ENCODE measurements around the gene CXCL14. TPM values are rescaled to one million over a fixed set of nuclear protein-coding genes. Genes with fewer than 3 reads are reported as not detected.

CXCL14 gene
- total RNA-seq (100 to 1,000 TPM in 1 of 2 donors, 10 to 100 TPM in 1; 97.1 to 219 TPM), polyA plus RNA-seq (1 to 10 TPM in 1 of 2 donors, under 1 TPM in 1; 0.74 to 1.6 TPM)
- long read RNA-seq, donor 1, transcript CXCL14-202 (4 exons, 1,760 nt) = major isoform, 282 of 291 reads
- long read RNA-seq, donor 1, partial matches to known transcripts = 8 of 291 reads
- long read RNA-seq, donor 1, other reads (novel, unspliced or antisense) = 1 of 291 reads
- long read RNA-seq, donor 2, transcript CXCL14-202 (4 exons, 1,760 nt) = major isoform, 308 of 385 reads
- long read RNA-seq, donor 2, partial matches to known transcripts = 8 of 385 reads
- long read RNA-seq, donor 2, other reads (novel, unspliced or antisense) = 69 of 385 reads

- Histone ChIP-seq H3K27ac (ENCODE audit: low read depth in 1 of 2, low read length in 2 of 2) (no peak within 1 kb of the TSS), H3K4me3 (ENCODE audit: low read length in 2 of 2) (no peak within 1 kb of the TSS), H3K4me1 (ENCODE audit: control insufficient read depth in 1 of 2, insufficient read depth in 2 of 2, low read length in 2 of 2) (no peaks in the 10 kb centered on the region), H3K27me3 (ENCODE audit: control insufficient read depth in 1 of 2, insufficient read depth in 2 of 2, low read length in 1 of 2) (no peaks in the 10 kb centered on the region), H3K36me3 (ENCODE audit: control insufficient read depth in 1 of 2, insufficient read depth in 2 of 2, low read length in 1 of 2) (no peaks in the 10 kb centered on the region), H3K9me3 (ENCODE audit: control insufficient read depth, low read length) (no peaks in the 10 kb centered on the region)
- WGBS, 2 donors = 0 to 1% methylated on average over 44 to 68 of the region's 68 CpGs
- intact Hi-C loops (cut with DNase I) = no loop called here
- DNase-seq (peak; percentile 71 to 84), ATAC-seq (ENCODE audit: low FRiP score) (peak; percentile 77)
Measured at GRCh38 chr5:135578685-135579341, at the start of gene CXCL14. Gene CXCL14 (minus strand): TSS chr5:135578991. CDS start chr5:135578778, 213 bp downstream.

- peaks cover 0 to 1% of the 10 kb centered on the region in 2 donors for H3K4me1 ChIP-seq (ENCODE audit: control insufficient read depth in 1 of 2, insufficient read depth in 2 of 2, low read length in 2 of 2)
- no peak for DNase-seq
- peaks cover 1% of the 10 kb centered on the region for H3K9me3 ChIP-seq (ENCODE audit: control insufficient read depth, low read length)
- H3K27me3 ChIP-seq (ENCODE audit: control insufficient read depth in 1 of 2, insufficient read depth in 2 of 2, low read length in 1 of 2) = no peaks in the 10 kb centered on the region
- 54 to 65% methylated on average over 3 of the region's 3 CpGs for WGBS, 2 donors
- intact Hi-C loops (cut with DNase I) = no loop called here
- H3K27ac ChIP-seq (ENCODE audit: low read depth in 1 of 2, low read length in 2 of 2) = no peak overlapping the region
- H3K36me3 ChIP-seq (ENCODE audit: control insufficient read depth in 1 of 2, insufficient read depth in 2 of 2, low read length in 1 of 2) = no peaks in the 10 kb centered on the region
- no peak overlapping the region for H3K4me3 ChIP-seq (ENCODE audit: low read length in 2 of 2)
- no peak for ATAC-seq (ENCODE audit: low FRiP score)
Measured at GRCh38 chr5:135626636-135627035, 47.8 kb upstream of the CXCL14 start.

GRCh38 chr5:135625961-135626360 is 47.2 kb upstream of the CXCL14 start:
- intact Hi-C loops (cut with DNase I) = no loop called here
- Histone ChIP-seq H3K27ac (ENCODE audit: low read depth in 1 of 2, low read length in 2 of 2) (no peak overlapping the region), H3K4me3 (ENCODE audit: low read length in 2 of 2) (no peak overlapping the region), H3K36me3 (ENCODE audit: control insufficient read depth in 1 of 2, insufficient read depth in 2 of 2, low read length in 1 of 2) (no peaks in the 10 kb centered on the region), H3K4me1 (ENCODE audit: control insufficient read depth in 1 of 2, insufficient read depth in 2 of 2, low read length in 2 of 2) (peaks cover 0 to 1% of the 10 kb centered on the region in 2 donors), H3K9me3 (ENCODE audit: control insufficient read depth, low read length) (peaks cover 1% of the 10 kb centered on the region), H3K27me3 (ENCODE audit: control insufficient read depth in 1 of 2, insufficient read depth in 2 of 2, low read length in 1 of 2) (no peaks in the 10 kb centered on the region)
- ATAC-seq (ENCODE audit: low FRiP score) (no peak), DNase-seq (no peak)
- WGBS, 2 donors = 83 to 86% methylated on average over 3 of the region's 3 CpGs

GRCh38 chr5:135625486-135625885 is 46.7 kb upstream of the CXCL14 start:
- 81 to 89% methylated on average over 1 of the region's 1 CpG for WGBS, 2 donors
- intact Hi-C loops (cut with DNase I) = no loop called here
- Histone ChIP-seq H3K27me3 (ENCODE audit: control insufficient read depth in 1 of 2, insufficient read depth in 2 of 2, low read length in 1 of 2) (no peaks in the 10 kb centered on the region), H3K4me3 (ENCODE audit: low read length in 2 of 2) (no peak overlapping the region), H3K9me3 (ENCODE audit: control insufficient read depth, low read length) (peaks cover 4% of the 10 kb centered on the region), H3K27ac (ENCODE audit: low read depth in 1 of 2, low read length in 2 of 2) (no peak overlapping the region), H3K4me1 (ENCODE audit: control insufficient read depth in 1 of 2, insufficient read depth in 2 of 2, low read length in 2 of 2) (peaks cover 0 to 1% of the 10 kb centered on the region in 2 donors), H3K36me3 (ENCODE audit: control insufficient read depth in 1 of 2, insufficient read depth in 2 of 2, low read length in 1 of 2) (no peaks in the 10 kb centered on the region)
- DNase-seq = no peak
- no peak for ATAC-seq (ENCODE audit: low FRiP score)

- Histone ChIP-seq H3K4me1 (ENCODE audit: control insufficient read depth in 1 of 2, insufficient read depth in 2 of 2, low read length in 2 of 2) (peaks cover 0 to 1% of the 10 kb centered on the region in 2 donors), H3K27ac (ENCODE audit: low read depth in 1 of 2, low read length in 2 of 2) (no peak overlapping the region), H3K9me3 (ENCODE audit: control insufficient read depth, low read length) (peaks cover 7% of the 10 kb centered on the region), H3K36me3 (ENCODE audit: control insufficient read depth in 1 of 2, insufficient read depth in 2 of 2, low read length in 1 of 2) (no peaks in the 10 kb centered on the region), H3K4me3 (ENCODE audit: low read length in 2 of 2) (no peak overlapping the region), H3K27me3 (ENCODE audit: control insufficient read depth in 1 of 2, insufficient read depth in 2 of 2, low read length in 1 of 2) (no peaks in the 10 kb centered on the region)
- intact Hi-C loops (cut with DNase I) = no loop called here
- no peak for ATAC-seq (ENCODE audit: low FRiP score)
- WGBS, 2 donors = 87 to 91% methylated on average over 2 of the region's 2 CpGs
- no peak for DNase-seq
Measured at GRCh38 chr5:135625061-135625460, 46.3 kb upstream of the CXCL14 start.

- H3K4me3 ChIP-seq (ENCODE audit: low read length in 2 of 2) = no peak overlapping the region
- no peak overlapping the region for H3K27ac ChIP-seq (ENCODE audit: low read depth in 1 of 2, low read length in 2 of 2)
- ATAC-seq (ENCODE audit: low FRiP score) (no peak), DNase-seq (no peak)
- H3K9me3 ChIP-seq (ENCODE audit: control insufficient read depth, low read length) = peaks cover 8% of the 10 kb centered on the region
- H3K36me3 ChIP-seq (ENCODE audit: control insufficient read depth in 1 of 2, insufficient read depth in 2 of 2, low read length in 1 of 2) = no peaks in the 10 kb centered on the region
- 52 to 67% methylated on average over 2 of the region's 2 CpGs for WGBS, 2 donors
- intact Hi-C loops (cut with DNase I) = no loop called here
- H3K27me3 ChIP-seq (ENCODE audit: control insufficient read depth in 1 of 2, insufficient read depth in 2 of 2, low read length in 1 of 2) = no peaks in the 10 kb centered on the region
- H3K4me1 ChIP-seq (ENCODE audit: control insufficient read depth in 1 of 2, insufficient read depth in 2 of 2, low read length in 2 of 2) = peaks cover 0 to 1% of the 10 kb centered on the region in 2 donors
Measured at GRCh38 chr5:135623186-135623715, 44.5 kb upstream of the CXCL14 start.

- ATAC-seq (ENCODE audit: low FRiP score) = no peak
- no peak for DNase-seq
- no peaks in the 10 kb centered on the region for H3K4me1 ChIP-seq (ENCODE audit: control insufficient read depth in 1 of 2, insufficient read depth in 2 of 2, low read length in 2 of 2)
- H3K4me3 ChIP-seq (ENCODE audit: low read length in 2 of 2) = no peak overlapping the region
- H3K9me3 ChIP-seq (ENCODE audit: control insufficient read depth, low read length) = peaks cover 11% of the 10 kb centered on the region
- no peaks in the 10 kb centered on the region for H3K27me3 ChIP-seq (ENCODE audit: control insufficient read depth in 1 of 2, insufficient read depth in 2 of 2, low read length in 1 of 2)
- WGBS, 2 donors = 62% methylated on average over 4 of the region's 4 CpGs
- intact Hi-C loops (cut with DNase I) = no loop called here
- H3K27ac ChIP-seq (ENCODE audit: low read depth in 1 of 2, low read length in 2 of 2) = no peak overlapping the region
- H3K36me3 ChIP-seq (ENCODE audit: control insufficient read depth in 1 of 2, insufficient read depth in 2 of 2, low read length in 1 of 2) = no peaks in the 10 kb centered on the region
Measured at GRCh38 chr5:135615581-135616260, 36.9 kb upstream of the CXCL14 start.

- intact Hi-C loops (cut with DNase I) = no loop called here
- no peaks in the 10 kb centered on the region for H3K4me1 ChIP-seq (ENCODE audit: control insufficient read depth in 1 of 2, insufficient read depth in 2 of 2, low read length in 2 of 2)
- H3K9me3 ChIP-seq (ENCODE audit: control insufficient read depth, low read length) = peaks cover 6% of the 10 kb centered on the region
- no peaks in the 10 kb centered on the region for H3K27me3 ChIP-seq (ENCODE audit: control insufficient read depth in 1 of 2, insufficient read depth in 2 of 2, low read length in 1 of 2)
- no peak overlapping the region for H3K27ac ChIP-seq (ENCODE audit: low read depth in 1 of 2, low read length in 2 of 2)
- 82 to 91% methylated on average over 1 of the region's 1 CpG for WGBS, 2 donors
- ATAC-seq (ENCODE audit: low FRiP score) = no peak
- no peaks in the 10 kb centered on the region for H3K36me3 ChIP-seq (ENCODE audit: control insufficient read depth in 1 of 2, insufficient read depth in 2 of 2, low read length in 1 of 2)
- H3K4me3 ChIP-seq (ENCODE audit: low read length in 2 of 2) = no peak overlapping the region
- no peak for DNase-seq
Measured at GRCh38 chr5:135615171-135615570, 36.4 kb upstream of the CXCL14 start.
